ENCODE data around the gene ARHGAP26. TPM values are rescaled to one million over a fixed set of nuclear protein-coding genes. Genes with fewer than 3 reads are reported as not detected.

The ARHGAP26 gene
- total and polyA plus RNA-seq, 2 of the 4 experiments (the other 2 are of a cell fraction) = 0.54 to 0.56 TPM

DNA sequence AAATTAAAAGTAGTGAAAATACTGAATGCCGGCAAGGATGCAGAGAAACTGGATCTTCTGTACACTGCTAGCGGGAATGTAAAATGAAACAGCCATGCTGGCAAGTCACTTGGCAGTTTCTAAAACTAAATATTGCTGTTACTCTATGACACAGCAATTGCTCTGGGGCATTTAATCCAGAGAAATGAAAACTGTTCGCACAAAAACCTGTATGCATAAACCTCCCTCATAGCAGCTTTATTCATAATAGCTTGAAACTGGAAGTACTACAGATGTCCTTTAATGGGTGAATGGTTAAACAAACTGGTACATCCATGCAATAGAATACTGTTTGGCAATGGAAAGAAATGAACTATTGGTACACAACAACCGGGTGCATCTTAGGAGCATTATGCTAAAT lies 167.2 kb downstream of the ARHGAP26 start:
- no peak overlapping the region for H3K9ac ChIP-seq (ENCODE audit: low read depth, low read length)
- H3K23ac ChIP-seq (ENCODE audit: low read depth, low read length) = no peak overlapping the region
- H4K91ac ChIP-seq (ENCODE audit: insufficient read depth, low read depth, low read length) = no peak overlapping the region
- H3K56ac ChIP-seq (ENCODE audit: extremely low read depth, insufficient read depth, low read length) = no peak overlapping the region
- H4K20me1 ChIP-seq (ENCODE audit: insufficient read depth, low read length) = no peaks in the 10 kb centered on the region
- no peaks in the 10 kb centered on the region for H3K36me3 ChIP-seq (ENCODE audit: control insufficient read depth, insufficient read depth, low read length)
- ATAC-seq (ENCODE audit: low read depth) = no peak
- no peaks in the 10 kb centered on the region for H3K79me1 ChIP-seq (ENCODE audit: low read depth in 1 of 2, low read length in 2 of 2)
- no peak overlapping the region for H3K4ac ChIP-seq (ENCODE audit: low read depth, low read length)
- H3K4me3 ChIP-seq (ENCODE audit: insufficient read depth, low read depth, low read length) = no peak overlapping the region
- ChIA-PET CTCF (interaction anchor here (0.8 kb wide), 1 partner anchor 9 kb away, joined by 3 read pairs; no protein-coding TSS in a partner anchor), POLR2A (ENCODE audit: unreplicated experiment) (no interaction called here)
- TF ChIP-seq RCOR1 (IDR thresholded peaks at IDR 0.05; ENCODE audit: insufficient replicate concordance, low read length) (no peak), RFX5 (IDR thresholded peaks at IDR 0.05; ENCODE audit: low read depth, low read length) (no peak), MXI1 (IDR thresholded peaks at IDR 0.05; ENCODE audit: borderline replicate concordance, low read depth, low read length) (no peak), CTCF (conservative IDR thresholded peaks at IDR 0.05; ENCODE audit: low read depth, low read length) (no peak), NFE2L2 (IDR thresholded peaks at IDR 0.05; ENCODE audit: low read depth, low read length) (no peak), CHD1 (IDR thresholded peaks at IDR 0.05; ENCODE audit: low read depth, low read length) (no peak), MAZ (IDR thresholded peaks at IDR 0.05; ENCODE audit: borderline replicate concordance, low read depth, low read length) (no peak), MAFK (IDR thresholded peaks at IDR 0.05; ENCODE audit: low read depth, low read length) (no peak)
- H2AK5ac ChIP-seq (ENCODE audit: low read depth, low read length) = no peak overlapping the region
- WGBS, 2 experiments (ENCODE audit: extremely low coverage in 2 of 2, insufficient read length in 1 of 2) = no CpG with 5 or more reads among the region's 4 CpGs
- H4K8ac ChIP-seq (ENCODE audit: low read depth in 2 of 2, low read length in 2 of 2) = no peak overlapping the region
- no peaks in the 10 kb centered on the region for H3K9me3 ChIP-seq (ENCODE audit: control insufficient read depth, insufficient read depth, low read length)
- no peak overlapping the region for H2AK9ac ChIP-seq (replicated peaks; ENCODE audit: low read depth, low read length, poor library complexity)
- no peak overlapping the region for H4K5ac ChIP-seq (ENCODE audit: low read depth, low read length)
- no peak overlapping the region for H2BK120ac ChIP-seq (ENCODE audit: low read depth, low read length)
- dilution Hi-C loops (cut with HindIII; ENCODE audit: low sequenced_read_pairs, unreplicated experiment) = no loop called here
- no peaks in the 10 kb centered on the region for H3K27me3 ChIP-seq (ENCODE audit: control insufficient read depth, insufficient read depth, low read length)
- H2BK20ac ChIP-seq (ENCODE audit: low read depth, low read length) = no peak overlapping the region
- H3K9me1 ChIP-seq (ENCODE audit: insufficient read depth, low read length) = no peaks in the 10 kb centered on the region
- H3K4me1 ChIP-seq (ENCODE audit: control insufficient read depth, insufficient read depth, low read length) = no peaks in the 10 kb centered on the region
- no peak overlapping the region for H2BK15ac ChIP-seq (ENCODE audit: low read depth, low read length)
- in situ Hi-C loops (cut with MboI; ENCODE audit: low sequenced_read_pairs) = no loop called here
- no peak overlapping the region for H2AFZ ChIP-seq (replicated peaks; ENCODE audit: low read length, poor library complexity)
- no TSS peak for BruUV-seq (replicated peaks)
- H3K27ac ChIP-seq (ENCODE audit: insufficient read depth, low read length) = no peak overlapping the region
- intact Hi-C loops (cut with micrococcal nuclease) = no loop called here
- no peak for DNase-seq
- H3K4me2 ChIP-seq (ENCODE audit: low read depth, low read length) = no peak overlapping the region
- H3K14ac ChIP-seq (replicated peaks; ENCODE audit: low read depth, low read length) = no peak overlapping the region
- no peak overlapping the region for H2BK5ac ChIP-seq (ENCODE audit: low read depth, low read length, poor library complexity, severe bottlenecking)
- H3K18ac ChIP-seq (ENCODE audit: low read depth, low read length) = no peak overlapping the region
